ENCODE data around the gene APBB2. TPM values are rescaled to one million over a fixed set of nuclear protein-coding genes. Genes with fewer than 3 reads are reported as not detected.
A peak's percentile ranks its signal among the peaks of the same experiment; 100 is the strongest.

Gene APBB2
- total RNA-seq, 4 donors from 2014 or later, result 12.2 to 29.2 (median 20.1) TPM

DNA sequence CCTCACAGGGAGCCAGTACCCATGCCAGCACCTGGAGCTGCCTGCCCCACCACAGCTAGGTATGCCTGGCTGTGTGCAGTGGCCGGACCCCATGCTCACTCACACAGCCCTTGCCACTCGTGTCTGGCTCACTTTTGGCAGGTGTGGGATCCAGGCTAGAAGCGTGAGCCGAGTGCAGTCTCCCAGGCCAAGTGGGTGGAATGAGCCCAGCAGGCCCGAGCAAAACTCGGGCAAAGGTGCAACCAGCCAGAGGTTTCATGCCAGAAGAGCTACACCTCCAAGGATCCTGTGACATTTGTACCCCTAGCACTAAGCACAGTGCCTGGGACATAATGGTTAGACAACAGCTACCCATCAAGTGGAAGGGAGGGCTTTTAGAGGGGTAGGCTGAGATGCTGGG, 246.8 kb downstream of the APBB2 start:
- no peak overlapping the region for H3K4me3 ChIP-seq
- no CpG with 5 or more reads among the region's 6 CpGs for WGBS, 2 donors

DNA sequence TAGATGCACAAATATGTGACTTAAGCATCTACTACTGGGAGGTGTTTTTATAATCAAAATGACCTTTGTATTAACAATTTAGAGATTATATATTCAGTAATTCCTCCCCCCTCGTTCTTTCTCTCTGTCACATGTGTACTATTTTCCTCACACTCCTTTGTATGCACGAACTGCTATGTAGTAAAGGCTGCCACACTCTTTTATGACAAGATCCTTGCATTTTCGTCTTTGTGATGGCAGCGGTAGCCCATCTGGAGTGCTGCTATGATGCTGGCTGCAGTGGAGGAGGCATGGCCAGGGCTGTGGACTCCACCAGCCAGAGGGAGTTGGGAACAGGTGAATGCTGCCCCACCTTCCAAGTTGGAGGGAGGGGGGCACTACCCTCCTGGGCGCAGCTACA, 248.3 kb downstream of the APBB2 start:
- DNase-seq, result no peak
- 73 to 79% methylated on average over 4 of the region's 5 CpGs for WGBS, 2 donors
- no peak overlapping the region for H3K27ac ChIP-seq
- no peaks in the 10 kb centered on the region for H3K9me3 ChIP-seq
- no peaks in the 10 kb centered on the region for H3K36me3 ChIP-seq
- no peaks in the 10 kb centered on the region for H3K4me1 ChIP-seq
- no peak for TF ChIP-seq POLR2A (IDR thresholded peaks at IDR 0.05)
- TF ChIP-seq, protein P1, sequence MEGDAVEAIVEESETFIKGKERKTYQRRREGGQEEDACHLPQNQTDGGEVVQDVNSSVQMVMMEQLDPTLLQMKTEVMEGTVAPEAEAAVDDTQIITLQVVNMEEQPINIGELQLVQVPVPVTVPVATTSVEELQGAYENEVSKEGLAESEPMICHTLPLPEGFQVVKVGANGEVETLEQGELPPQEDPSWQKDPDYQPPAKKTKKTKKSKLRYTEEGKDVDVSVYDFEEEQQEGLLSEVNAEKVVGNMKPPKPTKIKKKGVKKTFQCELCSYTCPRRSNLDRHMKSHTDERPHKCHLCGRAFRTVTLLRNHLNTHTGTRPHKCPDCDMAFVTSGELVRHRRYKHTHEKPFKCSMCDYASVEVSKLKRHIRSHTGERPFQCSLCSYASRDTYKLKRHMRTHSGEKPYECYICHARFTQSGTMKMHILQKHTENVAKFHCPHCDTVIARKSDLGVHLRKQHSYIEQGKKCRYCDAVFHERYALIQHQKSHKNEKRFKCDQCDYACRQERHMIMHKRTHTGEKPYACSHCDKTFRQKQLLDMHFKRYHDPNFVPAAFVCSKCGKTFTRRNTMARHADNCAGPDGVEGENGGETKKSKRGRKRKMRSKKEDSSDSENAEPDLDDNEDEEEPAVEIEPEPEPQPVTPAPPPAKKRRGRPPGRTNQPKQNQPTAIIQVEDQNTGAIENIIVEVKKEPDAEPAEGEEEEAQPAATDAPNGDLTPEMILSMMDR (IDR thresholded peaks at IDR 0.05), result no peak
- no peaks in the 10 kb centered on the region for H3K27me3 ChIP-seq
- no peak overlapping the region for H3K4me3 ChIP-seq
- intact Hi-C loops (cut with DNase I), result no loop called here

More for the DNA sequence above, 246.8 kb downstream of the APBB2 start:
- no peaks in the 10 kb centered on the region for H3K9me3 ChIP-seq
- DNase-seq, result no peak
- intact Hi-C loops (cut with DNase I), result no loop called here
- TF ChIP-seq POLR2A (IDR thresholded peaks at IDR 0.05), result no peak
- TF ChIP-seq, protein P1 (IDR thresholded peaks at IDR 0.05), result no peak
- no peak overlapping the region for H3K27ac ChIP-seq
- H3K4me1 ChIP-seq, result no peaks in the 10 kb centered on the region
- H3K36me3 ChIP-seq, result no peaks in the 10 kb centered on the region
- no peaks in the 10 kb centered on the region for H3K27me3 ChIP-seq

DNA sequence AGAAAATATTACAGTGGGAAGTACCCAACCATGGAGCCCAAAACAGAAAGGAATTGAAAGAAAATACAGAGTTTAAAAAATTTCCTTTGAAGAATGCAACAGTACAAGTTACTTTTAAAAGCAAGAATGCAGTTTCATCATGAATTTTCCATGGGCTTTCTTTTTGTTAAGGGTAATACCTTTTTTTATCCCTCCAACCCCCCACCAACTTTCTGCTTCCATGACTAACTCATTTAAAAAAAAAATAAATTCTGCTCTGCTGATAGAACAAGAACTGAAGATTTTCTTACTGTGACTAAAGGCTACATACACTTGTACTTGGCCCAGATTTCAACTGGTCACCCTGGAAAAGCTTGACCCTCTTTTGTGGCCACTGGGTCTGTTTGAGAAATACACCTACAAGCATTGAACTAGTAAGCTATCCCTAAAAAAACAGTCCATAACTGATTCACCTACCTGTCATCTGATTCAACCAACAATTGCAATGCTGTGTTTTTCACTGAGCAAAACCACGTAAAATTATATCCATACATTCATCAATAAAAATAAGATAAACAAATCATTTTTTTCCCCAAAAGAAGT, 250.4 kb downstream of the APBB2 start:
- no peak for TF ChIP-seq POLR2A (IDR thresholded peaks at IDR 0.05)
- TF ChIP-seq, protein P1 (IDR thresholded peaks at IDR 0.05), result no peak
- Histone ChIP-seq H3K27me3 (no peaks in the 10 kb centered on the region), H3K36me3 (no peaks in the 10 kb centered on the region), H3K4me3 (no peak overlapping the region), H3K9me3 (no peaks in the 10 kb centered on the region), H3K27ac (no peak overlapping the region), H3K4me1 (no peaks in the 10 kb centered on the region)
- no peak for DNase-seq
- WGBS, 2 donors, result 94 to 100% methylated on average over 1 of the region's 1 CpG
- intact Hi-C loops (cut with DNase I), result no loop called here

DNA sequence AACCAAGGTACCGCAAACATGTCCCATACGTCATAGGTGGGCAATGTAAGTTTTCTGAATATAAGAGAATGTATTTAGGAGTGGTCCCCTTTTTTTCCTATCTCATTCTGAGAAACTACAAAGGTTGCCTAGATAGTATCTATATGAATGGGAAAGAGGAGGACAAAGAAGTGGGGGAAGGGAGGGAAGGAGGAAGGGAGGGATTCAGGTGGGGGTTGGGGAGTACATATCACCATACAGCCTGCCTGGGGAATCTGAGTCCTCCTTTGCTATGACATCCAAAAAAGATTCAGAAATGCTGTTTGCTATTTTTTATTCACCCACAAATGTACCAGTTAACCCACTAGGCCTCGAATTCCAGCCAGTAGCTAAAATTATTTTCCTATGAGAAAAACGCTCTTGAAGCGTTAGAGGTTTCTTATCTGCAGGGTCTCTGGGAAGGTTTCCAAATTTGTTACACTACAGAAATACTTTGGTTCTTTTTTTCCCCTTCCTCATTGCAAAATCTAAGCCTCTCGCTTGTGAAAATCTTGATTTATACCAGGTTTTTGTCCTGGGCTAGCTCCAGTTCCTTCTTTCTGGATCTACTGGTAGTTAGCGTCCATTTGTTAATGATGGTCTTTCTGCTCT, 251.7 kb downstream of the APBB2 start:
- Histone ChIP-seq H3K27ac (peak overlapping the region in 1 of 4 donors; percentile 3), H3K36me3 (no peaks in the 10 kb centered on the region), H3K9me3 (no peaks in the 10 kb centered on the region), H3K4me3 (no peak overlapping the region), H3K27me3 (no peaks in the 10 kb centered on the region), H3K4me1 (no peaks in the 10 kb centered on the region)
- no peak for DNase-seq
- intact Hi-C loops (cut with DNase I), result no loop called here
- TF ChIP-seq POLR2A (IDR thresholded peaks at IDR 0.05), result no peak
- TF ChIP-seq, protein P1 (IDR thresholded peaks at IDR 0.05), result no peak
- WGBS, 2 donors, result 77 to 84% methylated on average over 7 of the region's 7 CpGs

DNA sequence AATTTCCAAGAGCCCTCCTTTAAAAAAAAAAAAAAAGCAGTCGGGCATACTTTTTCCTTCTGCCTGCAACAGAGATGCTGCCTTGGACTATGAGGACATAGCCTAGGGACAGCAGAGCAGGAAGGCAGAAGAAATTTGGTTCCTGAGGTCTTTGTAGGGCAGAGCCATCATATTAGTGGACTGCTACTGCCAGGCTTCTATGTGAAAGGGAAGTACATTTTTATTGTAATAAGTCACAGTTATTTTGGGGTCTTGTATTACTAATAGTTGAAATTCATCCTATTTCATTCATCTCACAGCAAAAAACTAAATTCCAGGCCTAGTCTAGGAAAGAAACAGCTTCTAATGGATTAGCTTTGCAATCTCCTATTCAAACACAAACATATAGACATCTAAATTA, 253.4 kb downstream of the APBB2 start:
- Histone ChIP-seq H3K27ac (no peak overlapping the region), H3K4me3 (no peak overlapping the region), H3K36me3 (no peaks in the 10 kb centered on the region), H3K27me3 (no peaks in the 10 kb centered on the region), H3K9me3 (no peaks in the 10 kb centered on the region), H3K4me1 (peaks cover 0 to 4% (median 0%) of the 10 kb centered on the region in 3 donors)
- intact Hi-C loops (cut with DNase I), result no loop called here
- 81 to 100% methylated on average over 1 of the region's 1 CpG for WGBS, 2 donors
- no peak for DNase-seq
- no peak for TF ChIP-seq POLR2A (IDR thresholded peaks at IDR 0.05)
- TF ChIP-seq, protein P1 (IDR thresholded peaks at IDR 0.05), result no peak
